OCI-LY1 (cell line): ENCODE data around the gene DPM2.

Experiments
- CTCF ChIP-seq: fragments of 200-600 bp; sonication (generic), shearing (Covaris generic); IDR thresholded peaks from 2 replicates; pipeline ENCODE4 v1.5.1; 2017; ENCODE audit warnings: mild to moderate bottlenecking, antibody characterized with exemption, low read length, moderate library complexity, mixed read lengths
- EZH2 ChIP-seq: fragments of 200-600 bp; sonication (generic), shearing (Covaris generic); IDR thresholded peaks from 2 replicates; pipeline ENCODE4 v1.8.0; 2017; ENCODE audit warnings: borderline replicate concordance, mixed run types, mild to moderate bottlenecking, antibody characterized with exemption, low read length, moderate library complexity, mixed read lengths

DNA sequence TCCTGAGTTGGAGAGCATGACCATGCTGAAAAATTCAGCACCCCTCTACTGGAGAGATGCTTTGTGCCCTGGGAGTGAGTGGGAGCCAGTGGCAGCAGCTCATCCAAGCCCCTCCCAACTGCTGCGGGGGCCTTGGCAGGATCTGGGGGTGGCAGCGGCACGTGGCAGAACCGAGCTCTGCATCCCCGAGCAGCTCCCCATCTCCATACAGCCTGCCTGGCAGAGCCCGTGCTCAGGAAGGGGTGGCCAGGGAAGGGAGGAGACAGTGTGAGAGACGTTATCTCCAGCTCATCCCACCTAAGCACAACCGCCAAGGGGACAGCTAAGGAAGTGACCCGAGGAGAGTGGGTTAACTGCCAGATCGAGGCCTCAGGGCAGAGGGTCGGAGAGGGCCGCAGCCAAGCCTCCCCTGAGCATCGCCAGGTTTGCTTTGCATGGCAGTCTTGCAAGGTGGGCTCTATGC, 17.2 kb upstream of the DPM2 start:
- TF ChIP-seq CTCF (no peak), EZH2 (no peak)
